Activated naive CD8-positive, alpha-beta T cell (primary cell): ENCODE results near the gene SH3PXD2A.

ENCODE experiments used
- H3K27ac Mint-ChIP-seq: one replicate; pipeline ENCODE4 v1.8.0; 2021; ENCODE audit warnings: mixed read lengths
- H3K27me3 Mint-ChIP-seq: one replicate; pipeline ENCODE4 v1.8.0; 2021; ENCODE audit warnings: mixed read lengths
- H3K36me3 Mint-ChIP-seq: one replicate; pipeline ENCODE4 v1.8.0; 2021; ENCODE audit warnings: mixed read lengths
- H3K4me1 Mint-ChIP-seq: one replicate; pipeline ENCODE4 v1.8.0; 2021; ENCODE audit warnings: low read depth, mixed read lengths
- H3K4me3 Mint-ChIP-seq: one replicate; pipeline ENCODE4 v1.8.0; 2021; ENCODE audit warnings: mild to moderate bottlenecking, mixed read lengths
- H3K9me3 Mint-ChIP-seq: one replicate; pipeline ENCODE4 v1.8.0; 2021; ENCODE audit warnings: low read depth, mixed read lengths

SH3PXD2A gene

GRCh38 chr10:103627111-103627892 is 228.1 kb downstream of the SH3PXD2A start:
- no peaks in the 10 kb centered on the region for H3K4me1 Mint-ChIP-seq
- H3K9me3 Mint-ChIP-seq: no peaks in the 10 kb centered on the region
- no peaks in the 10 kb centered on the region for H3K27me3 Mint-ChIP-seq
- H3K4me3 Mint-ChIP-seq: no peak overlapping the region
- H3K36me3 Mint-ChIP-seq: no peaks in the 10 kb centered on the region
- H3K27ac Mint-ChIP-seq: no peak overlapping the region

GRCh38 chr10:103626178-103626577 is 229.2 kb downstream of the SH3PXD2A start:
- Mint-ChIP-seq H3K27ac (no peak overlapping the region), H3K36me3 (no peaks in the 10 kb centered on the region), H3K27me3 (no peaks in the 10 kb centered on the region), H3K4me1 (no peaks in the 10 kb centered on the region), H3K4me3 (no peak overlapping the region), H3K9me3 (no peaks in the 10 kb centered on the region)

- Mint-ChIP-seq H3K27me3 (no peaks in the 10 kb centered on the region), H3K27ac (no peak overlapping the region), H3K4me3 (no peak overlapping the region), H3K36me3 (peaks cover 3% of the 10 kb centered on the region), H3K9me3 (no peaks in the 10 kb centered on the region), H3K4me1 (no peaks in the 10 kb centered on the region)
These were observed 232.3 kb downstream of the SH3PXD2A start for GRCh38 chr10:103622935-103623574.

- Mint-ChIP-seq H3K4me1 (no peaks in the 10 kb centered on the region), H3K4me3 (no peak overlapping the region), H3K27ac (no peak overlapping the region), H3K27me3 (no peaks in the 10 kb centered on the region), H3K9me3 (no peaks in the 10 kb centered on the region), H3K36me3 (peaks cover 3% of the 10 kb centered on the region)
These were observed 233.1 kb downstream of the SH3PXD2A start for GRCh38 chr10:103622286-103622685.

GRCh38 chr10:103621783-103622125 is 233.6 kb downstream of the SH3PXD2A start:
- no peaks in the 10 kb centered on the region for H3K4me1 Mint-ChIP-seq
- H3K27ac Mint-ChIP-seq: no peak overlapping the region
- no peaks in the 10 kb centered on the region for H3K27me3 Mint-ChIP-seq
- no peaks in the 10 kb centered on the region for H3K9me3 Mint-ChIP-seq
- peaks cover 3% of the 10 kb centered on the region for H3K36me3 Mint-ChIP-seq
- no peak overlapping the region for H3K4me3 Mint-ChIP-seq

- Mint-ChIP-seq H3K36me3 (peaks cover 3% of the 10 kb centered on the region), H3K27ac (no peak overlapping the region), H3K9me3 (no peaks in the 10 kb centered on the region), H3K4me1 (no peaks in the 10 kb centered on the region), H3K27me3 (no peaks in the 10 kb centered on the region), H3K4me3 (no peak overlapping the region)
These were observed 234.2 kb downstream of the SH3PXD2A start for GRCh38 chr10:103620891-103621782.

DNA sequence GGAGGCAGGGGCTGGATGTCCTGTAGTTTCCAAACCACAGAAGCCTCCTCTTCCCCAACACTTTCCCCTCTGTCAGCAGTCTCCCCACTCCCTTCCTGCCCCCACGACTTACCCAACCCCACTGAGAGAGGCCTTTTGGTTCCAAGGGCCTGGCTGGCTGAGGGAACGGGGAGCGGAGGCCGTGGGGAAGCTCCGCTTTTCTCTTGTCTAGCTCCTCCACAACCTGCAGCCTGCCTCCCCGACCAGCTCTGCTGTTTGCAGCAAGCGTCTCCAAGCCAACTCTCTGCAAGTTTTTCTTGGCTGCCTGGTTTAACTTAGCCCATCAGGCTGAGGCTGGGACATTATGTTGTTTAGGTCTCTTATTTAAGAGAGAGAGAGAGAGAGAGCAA is 235.0 kb downstream of the SH3PXD2A start:
- Mint-ChIP-seq H3K9me3 (no peaks in the 10 kb centered on the region), H3K27ac (no peak overlapping the region), H3K4me1 (no peaks in the 10 kb centered on the region), H3K36me3 (peaks cover 3% of the 10 kb centered on the region), H3K27me3 (no peaks in the 10 kb centered on the region), H3K4me3 (no peak overlapping the region)

GRCh38 chr10:103619424-103620351 is 235.7 kb downstream of the SH3PXD2A start:
- Mint-ChIP-seq H3K36me3 (peaks cover 3% of the 10 kb centered on the region), H3K4me1 (no peaks in the 10 kb centered on the region), H3K9me3 (no peaks in the 10 kb centered on the region), H3K4me3 (no peak overlapping the region), H3K27me3 (no peaks in the 10 kb centered on the region), H3K27ac (no peak overlapping the region)

DNA sequence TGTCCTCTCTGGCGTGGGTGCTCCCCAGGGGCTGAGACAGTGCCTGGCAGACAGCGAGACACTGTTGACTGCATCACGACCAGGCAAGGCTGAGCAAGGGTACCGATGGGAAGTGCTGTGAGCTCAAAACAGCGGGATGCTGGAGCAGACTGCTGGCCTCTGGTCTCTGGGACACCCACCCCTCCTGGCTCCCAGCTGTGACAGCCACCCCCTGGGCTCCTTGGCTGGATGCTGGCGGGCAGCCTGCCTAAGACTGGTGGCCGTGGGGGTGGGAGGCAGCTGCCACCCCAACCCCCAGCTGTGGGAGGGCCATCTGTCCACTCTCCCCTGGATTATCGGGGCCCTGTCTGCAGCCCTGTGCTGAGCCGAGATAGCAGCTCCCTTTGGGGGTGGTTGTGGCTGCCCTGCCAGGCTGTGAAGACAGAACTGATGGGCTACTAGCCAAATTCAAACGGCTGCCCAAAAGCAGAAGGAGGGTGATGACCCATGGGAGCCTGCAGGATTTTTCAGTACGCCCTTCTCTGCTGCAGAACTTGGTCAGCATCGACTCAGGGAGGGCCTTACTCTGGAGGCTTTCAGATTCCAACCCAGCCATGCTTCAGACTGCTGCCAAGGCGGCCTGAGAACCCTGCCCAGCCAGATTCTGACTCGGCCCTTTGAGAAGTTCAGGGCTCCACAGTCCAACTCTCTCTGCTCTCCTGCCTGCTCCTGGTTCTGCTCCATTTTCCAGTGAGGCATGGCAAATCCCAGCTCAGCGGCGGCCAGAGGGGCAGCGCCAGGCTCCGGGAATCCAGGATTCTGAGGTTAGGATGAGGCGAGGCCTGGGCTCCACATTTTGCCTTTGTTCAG is 236.6 kb downstream of the SH3PXD2A start:
- H3K27me3 Mint-ChIP-seq: no peaks in the 10 kb centered on the region
- peaks cover 3% of the 10 kb centered on the region for H3K36me3 Mint-ChIP-seq
- H3K4me1 Mint-ChIP-seq: no peaks in the 10 kb centered on the region
- H3K27ac Mint-ChIP-seq: no peak overlapping the region
- no peaks in the 10 kb centered on the region for H3K9me3 Mint-ChIP-seq
- no peak overlapping the region for H3K4me3 Mint-ChIP-seq

- Mint-ChIP-seq H3K4me3 (no peak overlapping the region), H3K27me3 (no peaks in the 10 kb centered on the region), H3K36me3 (peaks cover 6% of the 10 kb centered on the region), H3K9me3 (no peaks in the 10 kb centered on the region), H3K27ac (no peak overlapping the region), H3K4me1 (no peaks in the 10 kb centered on the region)
These were observed 237.6 kb downstream of the SH3PXD2A start for GRCh38 chr10:103617602-103618385.

- H3K9me3 Mint-ChIP-seq: no peaks in the 10 kb centered on the region
- H3K4me3 Mint-ChIP-seq: no peak overlapping the region
- H3K27me3 Mint-ChIP-seq: no peaks in the 10 kb centered on the region
- no peak overlapping the region for H3K27ac Mint-ChIP-seq
- H3K36me3 Mint-ChIP-seq: peaks cover 6% of the 10 kb centered on the region
- H3K4me1 Mint-ChIP-seq: no peaks in the 10 kb centered on the region
These were observed 238.4 kb downstream of the SH3PXD2A start for GRCh38 chr10:103616705-103617601.

DNA sequence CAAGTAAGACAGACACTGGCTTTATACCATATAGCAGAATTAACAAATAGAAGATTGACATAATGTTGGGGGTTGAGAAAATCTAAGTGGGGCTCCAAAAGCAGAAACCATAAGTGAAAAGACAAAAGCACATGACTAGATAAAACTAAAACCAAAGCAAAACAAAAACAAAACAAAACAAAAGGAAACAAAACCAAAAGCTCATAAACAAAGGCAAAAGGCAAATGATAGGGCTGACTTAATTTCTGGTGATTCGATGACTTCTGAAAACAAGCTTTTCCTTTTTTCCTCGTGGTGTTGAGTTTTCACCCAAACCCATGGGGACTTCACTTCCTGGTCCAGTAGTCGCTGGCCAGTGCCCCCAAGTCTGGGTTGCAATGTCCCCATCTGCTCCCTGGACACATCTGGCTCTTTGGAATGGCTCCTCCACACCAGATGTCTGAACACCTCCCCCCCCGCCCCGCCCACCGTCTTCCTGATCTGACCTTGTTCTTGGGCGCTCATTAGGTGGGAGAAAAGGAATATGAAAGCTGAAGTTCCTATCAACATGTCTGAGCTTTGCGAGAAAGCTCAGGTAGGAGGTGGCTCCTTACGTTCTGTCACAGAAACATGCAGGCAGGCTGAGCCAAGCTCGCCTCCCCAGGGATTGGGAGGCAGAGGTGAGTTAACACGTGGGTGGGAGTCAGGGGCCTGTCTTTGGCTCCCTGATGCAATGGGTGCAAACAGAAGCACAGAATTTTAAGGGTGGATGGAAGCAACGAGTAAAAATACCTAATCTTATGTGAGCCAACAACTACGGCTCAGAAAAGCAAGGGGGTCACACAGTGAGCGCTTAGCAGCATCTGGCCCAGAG is 240.8 kb downstream of the SH3PXD2A start:
- H3K27ac Mint-ChIP-seq: no peak overlapping the region
- H3K9me3 Mint-ChIP-seq: no peaks in the 10 kb centered on the region
- no peak overlapping the region for H3K4me3 Mint-ChIP-seq
- no peaks in the 10 kb centered on the region for H3K27me3 Mint-ChIP-seq
- H3K4me1 Mint-ChIP-seq: no peaks in the 10 kb centered on the region
- peaks cover 3% of the 10 kb centered on the region for H3K36me3 Mint-ChIP-seq
